ENCODE measurements around the gene CAB39.

The CAB39 gene

DNA sequence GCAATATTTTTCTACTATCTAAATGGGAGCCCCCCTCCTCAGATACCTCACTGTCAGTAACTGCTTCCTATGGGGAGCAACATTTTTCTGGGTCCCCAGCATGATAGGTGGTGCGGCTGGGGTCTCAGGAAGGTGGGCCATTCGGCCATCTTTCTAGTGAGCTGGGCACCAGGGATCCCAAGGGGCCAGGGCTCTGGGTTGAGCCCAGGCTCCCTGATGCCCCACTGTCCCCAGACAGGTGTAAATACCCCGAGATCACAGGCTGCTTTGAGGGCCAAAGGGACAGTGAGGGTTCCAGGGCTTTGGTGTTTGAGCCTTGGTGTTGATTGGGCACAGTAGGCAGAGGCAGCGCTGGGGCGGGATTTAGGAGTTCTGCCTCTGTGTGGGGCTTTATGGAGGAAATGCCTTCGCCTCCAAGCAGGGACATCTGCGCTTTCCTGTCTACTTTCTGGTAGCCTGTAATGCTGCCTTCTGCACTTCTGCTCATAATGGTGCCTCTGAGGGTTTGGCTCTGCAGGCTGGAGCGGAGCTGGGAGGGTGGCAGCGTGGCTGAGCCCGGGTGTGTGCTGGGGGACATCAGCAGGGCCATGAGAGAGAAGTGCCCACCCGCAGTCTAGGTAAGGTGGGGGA, 157.4 kb downstream of the CAB39 start:
- H3K36me3 ChIP-seq (ENCODE audit: insufficient read depth, low read length), result no peaks in the 10 kb centered on the region
- H2AFZ ChIP-seq (ENCODE audit: low read depth, low read length), result no peak overlapping the region
- no peak overlapping the region for H3K4me3 ChIP-seq (ENCODE audit: low read length)
- H3K9me3 ChIP-seq (ENCODE audit: low read length), result no peaks in the 10 kb centered on the region
- H3K4me1 ChIP-seq (ENCODE audit: insufficient read depth, low read length), result peaks cover 52% of the 10 kb centered on the region
- H3K27me3 ChIP-seq (ENCODE audit: insufficient read depth, low read length), result no peaks in the 10 kb centered on the region

Measured in neuron (in vitro differentiated cells).